Testis (tissue), 2 donors: ENCODE data around the gene CMKLR1.

ENCODE experiments used
- POLR2A ChIP-seq: fragments of 450-650 bp; IDR thresholded peaks from one replicate; pipeline ENCODE4 v1.6.1; 2017; ENCODE audit warnings: antibody characterized with exemption, mild to moderate bottlenecking, moderate library complexity
- TF ChIP-seq, protein P1 (sequence below), 3 experiments: fragments of 450-650 bp in 2 of 3; fragments of 200-600 bp in 1 of 3; sonication (generic) in 1 of 3; IDR thresholded peaks; one replicate each; pipeline ENCODE4 v1.5.1; 2016 to 2019; ENCODE audit warnings: antibody characterized with exemption in 3 of 3, mild to moderate bottlenecking in 2 of 3, moderate library complexity in 1 of 3

DNA sequence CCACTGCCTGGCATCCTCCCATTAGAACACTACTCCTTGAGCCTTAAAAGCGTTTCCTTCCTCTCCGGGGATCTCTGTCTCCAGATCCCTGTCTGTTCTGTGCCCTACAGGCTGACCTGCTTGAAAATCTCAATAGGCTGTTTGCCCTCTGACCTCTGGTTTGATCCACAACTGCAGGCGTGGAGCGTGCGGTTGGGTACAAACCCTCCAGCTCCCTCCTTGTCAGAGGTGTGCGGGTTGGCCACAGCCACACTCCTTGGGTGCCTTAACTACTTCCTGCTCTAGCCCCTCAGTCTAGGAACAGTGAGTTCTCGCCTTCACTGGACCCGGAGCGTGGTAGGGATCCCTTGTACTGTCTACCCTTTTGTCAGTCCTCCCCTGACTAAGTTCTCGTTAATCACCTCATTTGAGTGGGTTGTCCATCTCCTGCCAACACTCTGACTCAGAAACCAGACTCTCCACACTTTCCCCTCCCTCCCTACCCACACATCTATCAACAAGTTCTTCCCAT is 33.1 kb downstream of the CMKLR1 start:
- TF ChIP-seq POLR2A, result no peak
- TF ChIP-seq, protein P1, sequence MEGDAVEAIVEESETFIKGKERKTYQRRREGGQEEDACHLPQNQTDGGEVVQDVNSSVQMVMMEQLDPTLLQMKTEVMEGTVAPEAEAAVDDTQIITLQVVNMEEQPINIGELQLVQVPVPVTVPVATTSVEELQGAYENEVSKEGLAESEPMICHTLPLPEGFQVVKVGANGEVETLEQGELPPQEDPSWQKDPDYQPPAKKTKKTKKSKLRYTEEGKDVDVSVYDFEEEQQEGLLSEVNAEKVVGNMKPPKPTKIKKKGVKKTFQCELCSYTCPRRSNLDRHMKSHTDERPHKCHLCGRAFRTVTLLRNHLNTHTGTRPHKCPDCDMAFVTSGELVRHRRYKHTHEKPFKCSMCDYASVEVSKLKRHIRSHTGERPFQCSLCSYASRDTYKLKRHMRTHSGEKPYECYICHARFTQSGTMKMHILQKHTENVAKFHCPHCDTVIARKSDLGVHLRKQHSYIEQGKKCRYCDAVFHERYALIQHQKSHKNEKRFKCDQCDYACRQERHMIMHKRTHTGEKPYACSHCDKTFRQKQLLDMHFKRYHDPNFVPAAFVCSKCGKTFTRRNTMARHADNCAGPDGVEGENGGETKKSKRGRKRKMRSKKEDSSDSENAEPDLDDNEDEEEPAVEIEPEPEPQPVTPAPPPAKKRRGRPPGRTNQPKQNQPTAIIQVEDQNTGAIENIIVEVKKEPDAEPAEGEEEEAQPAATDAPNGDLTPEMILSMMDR (IDR thresholded peaks at IDR 0.05), result no peak
